GM20000 (cell line): ENCODE measurements around the gene PRRC1.

Experiments used
- DNase-seq: peaks from one replicate; pipeline ENCODE4 v3.0.0; 2012; ENCODE audit warnings: low spot score
- TF ChIP-seq, protein P1 (sequence below): IDR thresholded peaks from 2 replicates; pipeline ENCODE4 v1.5.1; 2012; ENCODE audit warnings: mild to moderate bottlenecking, control low read depth; ENCODE audit errors: extremely low read depth, missing control alignments

Gene PRRC1

DNA sequence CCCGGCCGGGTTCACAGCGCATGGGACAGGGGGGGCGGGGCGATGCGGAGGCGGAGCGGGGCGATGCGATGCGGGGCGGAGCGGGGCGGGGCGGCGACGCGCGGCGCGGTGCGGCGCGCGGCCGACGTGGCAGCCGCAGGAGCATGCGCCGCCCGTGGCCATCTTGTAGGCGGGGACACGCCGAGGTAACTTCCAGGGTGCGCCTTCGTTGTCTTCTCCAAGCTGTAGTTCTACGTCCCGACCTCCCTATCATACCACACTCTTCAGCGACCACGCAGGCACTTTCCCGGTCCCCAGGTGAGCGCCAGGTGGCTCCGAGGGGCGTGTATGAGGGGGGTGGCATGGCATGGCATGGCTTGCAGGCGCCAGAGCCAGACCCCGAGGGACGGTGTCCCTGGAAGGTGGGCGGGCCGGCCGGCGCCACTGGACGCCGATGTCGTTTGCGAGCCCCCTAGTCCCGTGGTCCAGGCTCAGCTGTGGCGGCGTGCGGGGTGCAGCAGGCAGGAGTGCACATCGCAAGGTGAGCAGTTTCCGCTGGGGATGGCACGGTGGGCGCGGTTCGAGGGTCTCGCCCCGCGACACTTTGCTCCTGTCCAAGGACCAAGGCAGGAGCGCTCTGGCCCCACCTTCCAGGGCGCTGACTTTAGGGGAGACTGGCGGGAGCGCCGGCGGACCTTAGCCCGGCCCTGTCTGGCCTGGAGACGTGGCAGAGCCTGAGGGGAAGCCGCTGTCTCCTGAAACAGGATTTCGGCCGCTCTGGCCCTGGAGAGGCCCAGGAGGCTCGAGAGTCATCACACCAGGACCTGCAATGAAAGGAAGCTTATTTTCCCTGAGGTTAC is at the start of gene PRRC1:
Gene PRRC1 (plus strand): TSS at position 161 of the 839 bp plus-strand sequence. CDS start 5,840 bp downstream, outside the sequence.
- TF ChIP-seq, protein P1, sequence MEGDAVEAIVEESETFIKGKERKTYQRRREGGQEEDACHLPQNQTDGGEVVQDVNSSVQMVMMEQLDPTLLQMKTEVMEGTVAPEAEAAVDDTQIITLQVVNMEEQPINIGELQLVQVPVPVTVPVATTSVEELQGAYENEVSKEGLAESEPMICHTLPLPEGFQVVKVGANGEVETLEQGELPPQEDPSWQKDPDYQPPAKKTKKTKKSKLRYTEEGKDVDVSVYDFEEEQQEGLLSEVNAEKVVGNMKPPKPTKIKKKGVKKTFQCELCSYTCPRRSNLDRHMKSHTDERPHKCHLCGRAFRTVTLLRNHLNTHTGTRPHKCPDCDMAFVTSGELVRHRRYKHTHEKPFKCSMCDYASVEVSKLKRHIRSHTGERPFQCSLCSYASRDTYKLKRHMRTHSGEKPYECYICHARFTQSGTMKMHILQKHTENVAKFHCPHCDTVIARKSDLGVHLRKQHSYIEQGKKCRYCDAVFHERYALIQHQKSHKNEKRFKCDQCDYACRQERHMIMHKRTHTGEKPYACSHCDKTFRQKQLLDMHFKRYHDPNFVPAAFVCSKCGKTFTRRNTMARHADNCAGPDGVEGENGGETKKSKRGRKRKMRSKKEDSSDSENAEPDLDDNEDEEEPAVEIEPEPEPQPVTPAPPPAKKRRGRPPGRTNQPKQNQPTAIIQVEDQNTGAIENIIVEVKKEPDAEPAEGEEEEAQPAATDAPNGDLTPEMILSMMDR, result no peak
- peak; percentile 93 for DNase-seq

DNA sequence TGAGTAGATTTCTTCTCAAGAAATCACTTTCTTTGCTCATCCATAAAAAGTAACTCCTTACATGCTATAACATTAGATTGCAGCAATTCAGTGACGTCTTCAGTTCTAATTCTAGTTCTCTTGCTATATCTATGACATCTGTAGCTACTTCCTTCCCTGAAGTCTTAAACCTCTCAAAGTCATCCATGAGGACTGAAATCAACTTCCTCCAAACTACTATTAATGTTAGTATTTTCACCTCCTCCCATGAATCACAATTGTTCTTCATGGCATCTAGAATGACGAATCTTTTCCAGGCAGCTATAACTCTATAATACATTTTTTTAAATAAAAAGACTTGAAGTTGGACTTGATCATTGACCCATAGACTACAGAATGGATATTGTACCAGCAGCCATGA is 46.2 kb upstream of the PRRC1 start:
- TF ChIP-seq, protein P1, result no peak
- no peak for DNase-seq

DNA sequence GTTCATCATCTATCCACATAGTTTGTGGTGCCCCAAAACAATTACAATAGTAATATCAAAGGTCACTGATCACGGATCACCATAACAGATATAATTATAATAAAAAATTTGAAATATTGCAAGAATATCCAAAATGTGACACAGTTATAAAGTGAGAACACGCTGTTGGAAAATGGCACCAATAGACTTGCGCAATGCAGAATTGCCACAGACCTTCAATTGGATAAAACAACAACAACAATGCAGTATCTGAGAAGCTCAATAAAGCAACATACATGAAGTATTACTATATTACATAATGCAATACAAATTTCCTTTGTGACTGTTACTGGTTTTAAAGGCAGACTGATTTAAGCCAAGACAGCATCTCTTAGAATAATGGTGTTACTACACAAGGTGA is 44.7 kb upstream of the PRRC1 start:
- DNase-seq, result no peak
- TF ChIP-seq, protein P1, result no peak

DNA sequence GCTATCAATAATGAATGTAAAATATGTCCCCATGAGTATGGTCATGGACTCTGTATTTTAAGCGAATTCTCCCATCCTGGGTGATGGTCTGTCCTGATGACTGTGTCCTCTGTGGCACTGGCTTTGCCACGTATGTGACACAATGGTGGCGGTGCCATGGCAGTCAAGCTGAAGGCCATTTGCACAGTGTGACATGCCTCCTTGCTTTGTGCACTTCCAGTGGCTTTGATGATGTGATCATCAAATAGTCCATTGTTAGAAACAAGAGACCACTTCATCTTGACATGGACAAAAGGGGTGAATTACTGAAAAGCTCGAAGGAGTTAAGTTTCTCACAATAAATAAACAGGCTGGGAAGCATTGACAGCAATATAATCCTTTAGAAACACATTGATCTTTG is 31.0 kb upstream of the PRRC1 start:
- TF ChIP-seq, protein P1, result no peak
- DNase-seq, result no peak

DNA sequence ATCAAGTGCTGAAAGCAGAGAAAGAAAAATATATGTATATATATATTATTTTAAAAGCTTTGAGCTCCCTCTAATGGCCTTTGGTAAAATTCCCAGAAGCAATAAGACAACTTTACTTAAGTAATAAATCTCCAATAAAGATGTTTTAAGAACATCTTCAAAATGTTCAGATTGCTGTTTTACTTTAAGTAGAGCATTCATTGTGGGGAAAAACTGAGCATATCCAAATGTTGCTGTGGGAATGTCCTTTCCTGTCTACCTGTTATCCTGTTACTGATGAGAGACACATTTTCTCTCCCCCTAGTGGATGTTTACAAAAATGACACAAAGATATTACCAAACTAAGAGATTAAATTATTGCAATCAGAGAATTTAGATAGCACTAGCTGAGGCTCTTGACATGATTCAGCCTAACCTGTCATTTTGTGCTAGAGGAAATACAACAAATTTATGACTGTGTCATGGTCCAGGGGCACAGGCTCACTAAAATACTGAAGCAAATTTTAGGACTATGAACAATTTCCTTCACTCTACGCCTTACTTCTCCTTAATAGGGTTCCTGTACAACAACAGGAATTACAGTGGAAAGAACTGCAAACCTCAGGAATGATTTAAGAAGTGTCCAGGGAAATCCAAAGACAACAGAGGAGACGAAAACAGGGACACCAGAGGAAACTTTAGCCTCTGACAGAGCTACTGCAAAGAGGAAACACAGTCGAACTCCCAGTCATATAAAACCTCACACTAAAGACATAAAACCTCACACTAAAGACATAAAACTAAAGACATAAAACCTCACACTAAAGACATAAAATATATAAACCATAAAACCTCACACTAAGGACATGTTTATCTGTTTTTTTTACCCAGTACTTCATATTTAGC is 24.3 kb upstream of the PRRC1 start:
- DNase-seq, result peak; percentile 31
- TF ChIP-seq, protein P1, result peak; percentile 51

DNA sequence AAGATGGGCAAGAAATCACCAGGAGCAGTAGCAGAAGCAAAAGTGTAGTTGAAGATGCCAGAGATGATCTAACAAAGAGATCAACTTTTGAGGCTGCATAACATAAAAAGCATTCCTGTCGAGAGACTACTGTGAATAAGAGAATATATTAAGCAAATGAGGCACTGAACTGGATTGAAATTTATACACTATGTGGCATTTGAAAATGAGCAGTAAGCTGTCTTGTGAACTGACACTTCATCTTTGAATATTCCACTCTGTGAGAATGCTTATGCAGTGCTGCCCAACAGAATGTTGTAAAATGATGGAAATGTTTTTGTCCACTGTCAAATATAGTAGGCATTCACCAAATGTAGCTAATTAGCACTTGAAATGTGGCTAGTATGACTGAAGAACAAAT is 18.9 kb upstream of the PRRC1 start:
- TF ChIP-seq, protein P1, result no peak
- no peak for DNase-seq

DNA sequence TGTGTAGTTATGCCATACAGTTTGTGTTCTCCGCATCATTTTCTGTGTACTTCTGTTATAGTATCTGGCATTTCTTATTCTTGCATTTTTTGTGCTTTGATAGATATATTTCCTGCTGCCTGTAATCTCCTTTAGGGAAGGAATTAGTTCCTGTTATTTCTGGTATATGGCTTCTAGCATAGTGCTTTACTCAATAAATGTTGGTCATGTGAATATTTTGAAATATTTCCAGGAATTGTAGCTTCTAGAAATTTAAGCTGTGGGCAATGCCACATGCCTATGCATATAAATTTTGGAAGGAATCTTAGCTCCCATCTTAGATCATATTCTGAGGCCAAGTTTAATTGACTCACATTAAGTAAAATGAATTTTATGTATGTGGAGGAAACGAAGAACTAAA is 11.5 kb upstream of the PRRC1 start:
- DNase-seq, result no peak
- TF ChIP-seq, protein P1, result no peak
